ENCODE measurements around the gene LIMK1.
"Not testable (repeated sequence)": the region's sequence is repeated elsewhere in the genome, so short reads cannot be mapped to it uniquely, and the experiment has no call there.

LIMK1 gene

DNA sequence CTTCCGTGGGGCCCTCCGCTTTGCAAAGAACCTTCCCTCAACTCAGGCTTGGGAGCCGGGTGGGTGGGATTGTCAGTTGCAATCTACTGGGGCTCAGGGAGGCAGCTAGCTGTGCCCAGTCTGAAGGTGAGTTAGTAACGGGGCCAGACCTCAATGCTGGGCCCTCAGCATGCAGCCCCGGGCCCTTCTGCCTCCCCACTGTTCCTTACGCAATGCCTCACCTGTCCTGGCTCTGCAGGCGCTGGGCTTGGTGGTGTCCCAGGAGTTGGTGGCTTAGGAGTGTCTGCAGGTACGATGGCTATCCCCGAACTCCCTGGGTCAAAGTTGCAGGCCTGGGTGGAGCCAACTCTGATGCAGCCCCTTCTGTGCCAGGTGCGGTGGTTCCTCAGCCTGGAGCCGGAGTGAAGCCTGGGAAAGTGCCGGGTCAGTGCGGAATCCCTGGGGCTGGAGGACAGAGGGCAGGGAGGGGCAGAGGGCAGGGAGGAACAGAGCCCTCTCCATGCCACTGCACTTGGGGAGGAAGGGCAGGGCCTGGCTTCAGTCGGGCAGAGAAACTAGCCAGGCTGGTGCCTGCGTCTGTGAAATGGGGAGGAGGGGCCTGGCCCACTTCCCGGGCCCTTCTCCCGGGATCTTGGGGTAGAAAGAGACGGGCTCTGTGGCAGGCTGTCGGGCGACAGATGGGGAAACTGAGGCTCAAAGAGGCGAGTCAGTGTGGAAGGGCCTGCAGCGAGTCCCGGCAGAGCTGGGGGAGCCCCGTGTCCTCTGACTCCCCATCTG is 40.7 kb upstream of the LIMK1 start:
- peak overlapping the region; percentile 61 for H3K27ac ChIP-seq
- peak; percentile 38; the same call in 1 of the 2 replicates for TF ChIP-seq ZFX (IDR thresholded peaks at IDR 0.05)
- TF ChIP-seq, protein P1, sequence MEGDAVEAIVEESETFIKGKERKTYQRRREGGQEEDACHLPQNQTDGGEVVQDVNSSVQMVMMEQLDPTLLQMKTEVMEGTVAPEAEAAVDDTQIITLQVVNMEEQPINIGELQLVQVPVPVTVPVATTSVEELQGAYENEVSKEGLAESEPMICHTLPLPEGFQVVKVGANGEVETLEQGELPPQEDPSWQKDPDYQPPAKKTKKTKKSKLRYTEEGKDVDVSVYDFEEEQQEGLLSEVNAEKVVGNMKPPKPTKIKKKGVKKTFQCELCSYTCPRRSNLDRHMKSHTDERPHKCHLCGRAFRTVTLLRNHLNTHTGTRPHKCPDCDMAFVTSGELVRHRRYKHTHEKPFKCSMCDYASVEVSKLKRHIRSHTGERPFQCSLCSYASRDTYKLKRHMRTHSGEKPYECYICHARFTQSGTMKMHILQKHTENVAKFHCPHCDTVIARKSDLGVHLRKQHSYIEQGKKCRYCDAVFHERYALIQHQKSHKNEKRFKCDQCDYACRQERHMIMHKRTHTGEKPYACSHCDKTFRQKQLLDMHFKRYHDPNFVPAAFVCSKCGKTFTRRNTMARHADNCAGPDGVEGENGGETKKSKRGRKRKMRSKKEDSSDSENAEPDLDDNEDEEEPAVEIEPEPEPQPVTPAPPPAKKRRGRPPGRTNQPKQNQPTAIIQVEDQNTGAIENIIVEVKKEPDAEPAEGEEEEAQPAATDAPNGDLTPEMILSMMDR (conservative IDR thresholded peaks at IDR 0.05) = no peak

DNA sequence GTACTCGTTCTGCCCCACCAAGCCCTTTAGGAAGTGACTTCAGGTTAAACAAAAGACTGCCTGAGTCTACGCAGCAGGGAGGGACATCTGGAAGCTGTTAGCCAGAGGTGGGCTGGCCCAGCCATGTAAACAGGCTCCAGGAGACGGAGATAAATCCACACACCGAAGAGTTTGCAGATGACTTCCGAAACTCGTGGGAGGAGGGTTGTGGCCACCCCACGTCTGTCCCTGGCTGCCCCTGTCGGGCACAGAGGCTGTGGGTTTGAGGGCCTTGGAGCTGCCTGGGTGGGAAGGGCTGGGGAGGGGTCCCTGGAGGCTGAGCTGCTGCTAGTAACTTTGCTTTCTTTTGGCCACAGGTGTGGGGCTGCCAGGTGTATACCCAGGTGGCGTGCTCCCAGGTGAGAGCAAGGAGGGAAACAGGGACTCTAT is 40.1 kb upstream of the LIMK1 start:
- TF ChIP-seq ZFX (IDR thresholded peaks at IDR 0.05) = no peak
- peak overlapping the region; percentile 61 for H3K27ac ChIP-seq

DNA sequence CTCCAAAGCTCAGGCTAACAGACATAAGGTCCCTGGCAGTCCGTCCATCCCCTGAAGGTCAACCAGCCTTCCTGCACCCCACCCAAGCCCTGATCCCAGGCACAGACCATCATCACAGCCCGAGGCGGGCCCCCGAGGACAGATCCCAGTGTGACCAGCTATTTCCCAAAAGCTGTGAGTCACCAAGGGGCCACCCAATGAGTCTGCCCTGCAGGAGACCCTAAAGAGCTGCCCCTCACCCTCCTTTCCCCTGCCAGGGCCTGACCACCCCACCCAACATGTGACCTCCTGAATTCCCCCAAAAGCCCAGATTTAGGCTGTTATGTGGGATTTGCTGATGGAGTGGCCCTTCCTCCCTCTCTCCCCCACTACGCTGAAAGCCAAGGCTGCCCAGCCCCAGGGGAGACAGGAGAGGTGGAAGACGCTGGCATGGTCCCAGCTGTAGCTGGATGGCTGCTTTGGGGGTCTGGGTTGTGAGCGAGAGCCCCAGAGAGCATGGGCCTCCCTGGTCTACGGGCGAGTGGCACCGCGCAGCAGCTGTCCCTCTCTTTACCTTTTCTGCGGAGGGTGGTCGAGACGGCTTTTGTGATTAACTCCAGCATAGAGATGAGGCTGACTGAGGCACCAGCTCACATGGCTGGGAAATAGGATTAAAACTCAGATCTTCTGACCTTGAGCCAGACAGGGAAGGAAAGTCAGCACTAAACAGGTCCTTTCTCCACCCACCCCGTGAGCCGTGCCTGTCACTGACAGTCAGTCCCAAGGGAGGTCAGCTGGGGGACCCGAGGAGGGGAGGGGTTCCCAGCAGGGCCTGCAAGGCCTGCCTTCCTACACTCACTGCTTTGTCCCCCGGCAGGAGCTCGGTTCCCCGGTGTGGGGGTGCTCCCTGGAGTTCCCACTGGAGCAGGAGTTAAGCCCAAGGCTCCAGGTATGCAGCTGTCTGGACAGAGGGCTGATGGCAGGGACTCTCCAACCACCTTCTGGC is 38.9 kb upstream of the LIMK1 start:
- TF ChIP-seq, protein P1 (conservative IDR thresholded peaks at IDR 0.05) = no peak
- TF ChIP-seq ZFX (IDR thresholded peaks at IDR 0.05) = no peak
- no peak overlapping the region for H3K27ac ChIP-seq

DNA sequence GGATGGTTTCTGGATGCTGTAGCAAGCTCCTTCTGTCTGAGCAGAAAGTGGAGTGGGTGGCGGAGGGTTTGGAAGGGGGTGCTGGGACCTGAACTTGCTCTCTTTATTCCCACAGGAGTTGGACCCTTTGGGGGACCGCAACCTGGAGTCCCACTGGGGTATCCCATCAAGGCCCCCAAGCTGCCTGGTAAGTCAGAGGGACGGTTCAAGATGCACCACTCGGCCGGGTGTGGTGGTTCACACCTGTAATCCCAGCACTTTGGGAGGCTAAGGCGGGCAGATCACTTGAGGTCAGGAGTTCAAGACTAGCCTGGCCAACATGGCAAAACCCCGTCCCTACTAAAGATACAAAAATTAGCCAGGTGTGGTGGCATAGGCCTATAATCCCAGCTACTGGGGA is 37.0 kb upstream of the LIMK1 start:
- not testable (repeated sequence) for H3K27ac ChIP-seq

DNA sequence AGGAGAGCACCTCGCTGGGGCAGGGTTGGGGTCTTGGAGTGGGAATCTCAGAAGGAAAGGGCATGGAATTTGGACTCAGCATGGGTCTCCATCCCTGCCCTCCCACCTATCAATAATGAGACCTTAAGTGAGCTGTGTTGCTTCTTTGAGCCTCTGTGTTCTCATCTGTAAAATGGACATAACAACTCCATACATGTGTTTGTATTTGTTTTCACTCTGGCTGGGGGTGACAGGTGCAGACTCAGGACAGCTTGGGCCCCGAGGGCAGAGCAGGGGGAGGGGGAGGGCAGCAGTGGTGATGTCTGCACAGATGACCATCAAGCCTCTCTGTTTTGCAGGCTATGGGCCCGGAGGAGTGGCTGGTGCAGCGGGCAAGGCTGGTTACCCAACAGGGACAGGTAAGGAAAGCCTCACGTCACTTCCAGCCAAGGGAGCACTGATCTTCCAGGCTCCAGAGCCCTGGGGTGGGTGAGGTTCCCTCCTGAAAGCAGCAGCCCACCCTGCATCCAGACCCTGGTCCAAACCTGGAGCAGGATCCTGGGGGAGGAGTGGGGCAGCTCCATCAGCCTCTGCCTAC is 35.7 kb upstream of the LIMK1 start:
- no peak overlapping the region for H3K27ac ChIP-seq
- TF ChIP-seq ZFX (IDR thresholded peaks at IDR 0.05) = no peak
- TF ChIP-seq, protein P1 (conservative IDR thresholded peaks at IDR 0.05) = no peak

DNA sequence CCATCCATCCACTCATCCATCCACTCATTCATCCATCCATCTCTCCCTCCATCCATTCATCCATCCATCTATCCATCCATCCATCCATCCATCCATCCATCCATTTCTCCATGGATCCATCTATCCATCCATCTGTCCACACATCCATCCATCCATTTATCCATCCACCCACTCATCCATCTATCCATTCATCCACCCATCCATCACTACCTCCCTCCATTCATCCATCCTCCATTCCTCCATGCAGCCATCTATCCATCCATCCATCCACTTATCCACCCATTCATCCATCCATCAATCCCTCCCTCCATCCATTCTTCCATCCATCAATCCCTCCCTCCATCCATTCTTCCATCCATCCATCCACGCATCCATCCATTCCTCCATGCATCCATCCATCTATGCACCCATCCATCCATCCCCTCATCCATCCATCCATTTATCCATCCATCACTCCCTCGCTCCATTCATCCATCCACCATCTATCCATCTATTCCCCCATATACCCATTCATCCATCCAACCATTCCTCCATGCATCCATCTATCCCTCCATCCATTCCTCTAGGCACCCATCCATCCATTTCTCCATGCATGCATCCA is 34.5 kb upstream of the LIMK1 start:
- TF ChIP-seq, protein P1 (conservative IDR thresholded peaks at IDR 0.05) = no peak
- no peak for TF ChIP-seq ZFX (IDR thresholded peaks at IDR 0.05)
- no peak overlapping the region for H3K27ac ChIP-seq

DNA sequence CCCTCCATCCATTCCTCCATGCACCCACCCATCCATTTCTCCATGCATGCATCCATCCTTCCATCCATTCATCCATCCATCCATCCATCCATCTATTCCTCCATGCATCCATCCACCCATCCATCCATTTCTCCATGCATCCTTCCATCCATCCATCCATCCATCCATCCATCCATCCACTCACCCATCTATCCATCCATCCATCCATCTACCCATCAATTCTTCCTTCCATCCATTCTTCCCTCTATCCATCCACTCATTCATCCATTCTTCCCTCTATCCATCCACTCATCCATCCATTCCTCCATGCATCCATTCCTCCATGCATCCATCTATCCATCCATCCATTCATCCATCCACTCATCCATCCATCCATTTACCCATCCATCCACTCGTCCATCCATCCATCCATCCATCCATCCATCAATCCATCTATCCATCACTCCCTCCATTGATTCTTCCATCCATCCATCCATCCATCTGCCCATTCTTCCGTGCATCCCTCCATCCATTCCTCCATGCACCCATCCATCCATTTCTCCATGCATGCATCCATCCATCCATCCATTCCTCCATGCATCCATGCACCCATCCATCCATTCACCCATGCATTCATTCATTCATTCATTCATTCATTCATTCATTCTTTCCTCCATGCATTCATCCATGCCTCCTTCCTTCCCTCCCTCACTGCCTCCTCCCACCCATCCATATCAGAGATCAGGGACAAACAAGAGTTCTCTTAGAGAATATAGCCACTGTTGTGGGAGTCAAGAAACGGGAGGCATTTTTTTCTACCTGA is 33.4 kb upstream of the LIMK1 start:
- TF ChIP-seq, protein P1 (conservative IDR thresholded peaks at IDR 0.05) = no peak

More for the DNA sequence above, 33.4 kb upstream of the LIMK1 start:
- H3K27ac ChIP-seq = no peak overlapping the region
